PC-3 (cell line): ENCODE data around the gene CDHR3. TPM values are rescaled to one million over a fixed set of nuclear protein-coding genes. Genes with fewer than 3 reads are reported as not detected.

ENCODE experiments used
- ATAC-seq: fragments of 200-7000 bp; cut with Tn5 transposase; 2 replicates; pipeline ENCODE4 v1.9.1; 2020; ENCODE audit warnings: mild to moderate bottlenecking, moderate library complexity
- BruUV-seq: library from RNA; stranded (reverse); fragments of 400-500 nt; replicated peaks from 2 replicates; lab custom pipeline; 2021; lab: Mats Ljungman, UMichigan
- CTCF ChIA-PET: fragments of 300-600 bp; sonication (Branson Sonifier 250); formaldehyde crosslinking; loops from one replicate; lab custom pipeline; 2022; ENCODE audit warnings: antibody characterized with exemption; lab: Charles Lee
- POLR2A ChIA-PET: fragments of 300-600 bp; sonication (Branson Sonifier 250); formaldehyde crosslinking; loops from one replicate; lab custom pipeline; 2022; ENCODE audit warnings: antibody characterized with exemption; ENCODE audit not compliant: unreplicated experiment; lab: Charles Lee
- DNase-seq: peaks from one replicate; pipeline ENCODE4 v3.0.0-alpha.2; 2015
- H2AFZ ChIP-seq: fragments of 300-600 bp; sonication (generic); 2 replicates; pipeline ENCODE4 v1.6.0; 2016; ENCODE audit warnings: antibody characterized with exemption, low read length
- H3F3A ChIP-seq: fragments of 300-600 bp; sonication (generic); one replicate; pipeline ENCODE4 v1.6.0; 2017; ENCODE audit warnings: antibody characterized with exemption, low read length, control low read depth, mild to moderate bottlenecking; ENCODE audit not compliant: unreplicated experiment
- H3K27ac ChIP-seq: fragments of 300-600 bp; sonication (generic); 2 replicates; pipeline ENCODE4 v1.5.1; 2016; ENCODE audit warnings: mild to moderate bottlenecking, low read length
- H3K27me3 ChIP-seq: fragments of 300-600 bp; sonication (generic); 2 replicates; pipeline ENCODE4 v1.6.1; 2016; ENCODE audit warnings: low read length, mixed read lengths
- H3K36me3 ChIP-seq: fragments of 300-600 bp; sonication (generic); 2 replicates; pipeline ENCODE4 v1.6.1; 2016; ENCODE audit warnings: low read depth, mixed run types, low read length, mixed read lengths
- H3K4me1 ChIP-seq: fragments of 300-600 bp; sonication (generic); 2 replicates; pipeline ENCODE4 v1.5.1; 2016; ENCODE audit warnings: low read length; ENCODE audit not compliant: insufficient read depth
- H3K4me2 ChIP-seq: fragments of 300-600 bp; sonication (generic); 2 replicates; pipeline ENCODE4 v1.6.0; 2016; ENCODE audit warnings: low read length
- H3K4me3 ChIP-seq: fragments of 300-600 bp; sonication (generic); 2 replicates; pipeline ENCODE4 v1.5.1; 2016; ENCODE audit warnings: mild to moderate bottlenecking, low read length, mixed read lengths
- H3K79me2 ChIP-seq: fragments of 300-600 bp; sonication (generic); 2 replicates; pipeline ENCODE4 v1.6.1; 2017; ENCODE audit warnings: low read length, mixed read lengths
- H3K9ac ChIP-seq: fragments of 300-600 bp; sonication (generic); 2 replicates; pipeline ENCODE4 v1.6.0; 2016; ENCODE audit warnings: mild to moderate bottlenecking, low read length
- H3K9me2 ChIP-seq: fragments of 300-600 bp; sonication (generic); replicated peaks from 2 replicates; pipeline ENCODE4 v1.6.1; 2016; ENCODE audit warnings: mixed run types, low read length, mixed read lengths
- H3K9me3 ChIP-seq: fragments of 300-600 bp; sonication (generic); 2 replicates; pipeline ENCODE4 v1.6.1; 2016; ENCODE audit warnings: low read length, mixed read lengths
- H4K20me1 ChIP-seq: fragments of 300-600 bp; sonication (generic); 2 replicates; pipeline ENCODE4 v1.6.1; 2016; ENCODE audit warnings: low read length, mixed read lengths
- EZH2 ChIP-seq: fragments of 300-600 bp; sonication (generic); IDR thresholded peaks from one replicate; pipeline ENCODE4 v1.6.1; 2017; ENCODE audit warnings: antibody characterized with exemption, mild to moderate bottlenecking, low read length; ENCODE audit not compliant: unreplicated experiment
- EZH2phosphoT487 ChIP-seq: fragments of 300-600 bp; sonication (generic); IDR thresholded peaks from 2 replicates; pipeline ENCODE4 v1.6.1; 2018; ENCODE audit warnings: mild to moderate bottlenecking, antibody characterized with exemption, low read length, borderline replicate concordance
- intact Hi-C: fragments of 100-400 bp; cut with micrococcal nuclease; formaldehyde crosslinking; loops from 2 replicates; pipeline ENCODE4 v1.9.0; 2023
- total RNA-seq: library from RNA; depleted of rRNA; stranded (reverse); fragments of >200 nt; gene quantifications from 2 replicates; pipeline ENCODE4 v1.2.3, GENCODE V29; 2014
- TF ChIP-seq, protein P1 (sequence below): fragments of 300-600 bp; sonication (generic); conservative IDR thresholded peaks from 2 replicates; pipeline ENCODE4 v1.5.1; 2017; ENCODE audit warnings: antibody characterized with exemption, low read depth, mild to moderate bottlenecking, low read length

Gene CDHR3
- total RNA-seq, 1 experiment from 2014 or later, result 9.8 TPM

DNA sequence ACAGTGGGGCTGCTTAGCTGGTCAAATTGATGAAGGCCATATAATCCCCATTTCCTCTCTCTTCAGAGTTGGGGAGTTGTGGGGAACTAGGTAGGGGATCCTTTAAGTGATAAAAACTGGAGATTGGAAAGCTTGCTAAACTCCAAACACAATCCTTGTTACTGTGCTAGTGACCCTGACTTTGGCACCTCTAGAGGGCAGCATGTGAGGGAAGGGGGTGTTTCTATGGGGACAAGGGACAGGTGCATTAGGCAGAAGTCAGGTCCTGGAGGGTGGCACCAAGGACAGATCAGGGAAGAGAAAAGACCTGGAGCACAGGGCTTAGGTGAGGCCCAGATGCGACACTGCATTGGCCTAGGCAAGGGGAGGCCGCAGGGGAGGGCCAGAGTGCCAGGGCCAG is 66.9 kb downstream of the CDHR3 start:
- H3K27me3 ChIP-seq, result no peaks in the 10 kb centered on the region
- no peaks in the 10 kb centered on the region for H3K36me3 ChIP-seq
- H3K27ac ChIP-seq, result no peak overlapping the region
- H3K9me3 ChIP-seq, result no peaks in the 10 kb centered on the region
- no peak overlapping the region for H3K4me2 ChIP-seq
- no peaks in the 10 kb centered on the region for H3K9me2 ChIP-seq
- no peaks in the 10 kb centered on the region for H4K20me1 ChIP-seq
- H3K4me3 ChIP-seq, result no peak overlapping the region
- intact Hi-C loops, result no loop called here
- H3K4me1 ChIP-seq, result no peaks in the 10 kb centered on the region
- no peaks in the 10 kb centered on the region for H3K79me2 ChIP-seq
- no TSS peak for BruUV-seq
- ChIA-PET POLR2A (no interaction called here), CTCF (no interaction called here)
- H2AFZ ChIP-seq, result no peak overlapping the region
- no peak overlapping the region for H3K9ac ChIP-seq
- peak; percentile 18; the same call in 1 of the 2 replicates for ATAC-seq
- DNase-seq, result no peak
- H3F3A ChIP-seq, result no peaks in the 10 kb centered on the region
- TF ChIP-seq EZH2, result no peak
- TF ChIP-seq, protein P1, sequence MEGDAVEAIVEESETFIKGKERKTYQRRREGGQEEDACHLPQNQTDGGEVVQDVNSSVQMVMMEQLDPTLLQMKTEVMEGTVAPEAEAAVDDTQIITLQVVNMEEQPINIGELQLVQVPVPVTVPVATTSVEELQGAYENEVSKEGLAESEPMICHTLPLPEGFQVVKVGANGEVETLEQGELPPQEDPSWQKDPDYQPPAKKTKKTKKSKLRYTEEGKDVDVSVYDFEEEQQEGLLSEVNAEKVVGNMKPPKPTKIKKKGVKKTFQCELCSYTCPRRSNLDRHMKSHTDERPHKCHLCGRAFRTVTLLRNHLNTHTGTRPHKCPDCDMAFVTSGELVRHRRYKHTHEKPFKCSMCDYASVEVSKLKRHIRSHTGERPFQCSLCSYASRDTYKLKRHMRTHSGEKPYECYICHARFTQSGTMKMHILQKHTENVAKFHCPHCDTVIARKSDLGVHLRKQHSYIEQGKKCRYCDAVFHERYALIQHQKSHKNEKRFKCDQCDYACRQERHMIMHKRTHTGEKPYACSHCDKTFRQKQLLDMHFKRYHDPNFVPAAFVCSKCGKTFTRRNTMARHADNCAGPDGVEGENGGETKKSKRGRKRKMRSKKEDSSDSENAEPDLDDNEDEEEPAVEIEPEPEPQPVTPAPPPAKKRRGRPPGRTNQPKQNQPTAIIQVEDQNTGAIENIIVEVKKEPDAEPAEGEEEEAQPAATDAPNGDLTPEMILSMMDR, result peak; percentile 53; the same call in 1 of the 2 replicates
- TF ChIP-seq EZH2phosphoT487, result no peak

DNA sequence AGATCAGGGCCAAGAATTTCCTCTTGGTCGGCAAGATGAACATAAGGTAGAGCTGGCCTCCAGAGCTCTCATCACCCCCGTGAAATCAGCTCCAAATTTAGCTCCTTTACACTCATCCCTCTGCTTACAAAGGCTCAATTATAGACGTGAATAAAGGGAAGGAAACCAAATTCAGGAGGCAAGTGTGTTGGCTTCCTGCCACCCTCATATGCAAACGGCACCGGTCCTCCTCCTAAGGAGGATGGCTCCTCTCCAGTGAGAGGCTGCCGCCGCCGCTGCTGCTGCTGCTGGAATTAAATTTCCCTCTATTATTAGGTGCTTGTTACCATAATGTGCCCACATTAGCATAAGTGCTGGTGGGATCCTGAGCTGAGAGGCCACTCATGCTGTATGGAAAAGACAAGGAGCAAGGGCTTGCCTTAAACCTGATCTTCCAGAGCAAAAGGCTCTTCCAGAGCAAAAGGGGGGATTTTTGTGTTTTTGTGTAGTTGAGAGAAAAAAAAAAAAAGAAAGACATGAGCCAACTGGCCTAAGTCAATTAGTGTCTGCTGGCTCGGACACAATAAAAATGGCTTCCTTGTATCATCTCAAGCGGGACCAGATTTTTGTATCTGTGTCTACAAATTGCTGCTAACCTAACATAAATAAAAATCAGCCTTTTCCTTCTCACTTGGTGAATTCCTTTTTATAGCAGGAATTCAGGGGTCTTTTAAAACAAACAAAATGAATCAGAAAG is 68.4 kb downstream of the CDHR3 start:
- CTCF ChIA-PET, result no interaction called here

More for the DNA sequence above, 68.4 kb downstream of the CDHR3 start:
- H3K4me2 ChIP-seq, result no peak overlapping the region
- POLR2A ChIA-PET, result no interaction called here
- no peak overlapping the region for H3K4me3 ChIP-seq
- no peaks in the 10 kb centered on the region for H3K9me3 ChIP-seq
- ATAC-seq (no peak), DNase-seq (no peak)
- H3K27me3 ChIP-seq, result no peaks in the 10 kb centered on the region
- intact Hi-C loops, result no loop called here
- H3K27ac ChIP-seq, result no peak overlapping the region
- no peaks in the 10 kb centered on the region for H3F3A ChIP-seq
- H3K9ac ChIP-seq, result no peak overlapping the region
- H4K20me1 ChIP-seq, result no peaks in the 10 kb centered on the region
- H3K9me2 ChIP-seq, result no peaks in the 10 kb centered on the region
- H3K36me3 ChIP-seq, result no peaks in the 10 kb centered on the region
- no peaks in the 10 kb centered on the region for H3K79me2 ChIP-seq
- TF ChIP-seq EZH2 (no peak), EZH2phosphoT487 (no peak)
- TF ChIP-seq, protein P1, result no peak
- H2AFZ ChIP-seq, result no peak overlapping the region
- BruUV-seq, result no TSS peak
- H3K4me1 ChIP-seq, result no peaks in the 10 kb centered on the region
